Upper lobe of left lung (tissue), 6 donors: Measurements from ENCODE around the gene CDK6. TPM values are rescaled to one million over a fixed set of nuclear protein-coding genes. Genes with fewer than 3 reads are reported as not detected.

ENCODE experiments used
- ATAC-seq, 2 donors: fragments of 200-7000 bp; cut with Tn5 transposase; one replicate each; pipeline ENCODE4 v1.9.1; 2022; ENCODE audit warnings: mild to moderate bottlenecking in 2 of 2, moderate library complexity in 2 of 2; ENCODE audit not compliant: low FRiP score in 2 of 2
- DNase-seq, 2 donors: peaks; one replicate each; pipeline ENCODE4 v3.0.0-alpha.2; 2019 to 2020
- H3K27ac ChIP-seq, 4 donors: fragments of 200-600 bp; sonication (generic); one replicate each; pipeline ENCODE4 v1.5.1; 2016 to 2019
- H3K27me3 ChIP-seq, 4 donors: fragments of 200-600 bp; sonication (generic); one replicate each; pipeline ENCODE4 v1.5.1; 2017 to 2019
- H3K36me3 ChIP-seq, 4 donors: fragments of 200-600 bp; sonication (generic); one replicate each; pipeline ENCODE4 v1.5.1; 2016 to 2019
- H3K4me1 ChIP-seq, 4 donors: fragments of 200-600 bp; sonication (generic); one replicate each; pipeline ENCODE4 v1.5.1; 2018 to 2019
- H3K4me3 ChIP-seq, 4 donors: fragments of 200-600 bp; sonication (generic); one replicate each; pipeline ENCODE4 v1.5.1; 2017 to 2019; ENCODE audit warnings: mild to moderate bottlenecking in 2 of 4, moderate library complexity in 1 of 4
- H3K9me3 ChIP-seq, 4 donors: fragments of 200-600 bp; sonication (generic); one replicate each; pipeline ENCODE4 v1.5.1; 2018 to 2019
- EP300 ChIP-seq, 4 donors: sonication (generic); formaldehyde crosslinking; IDR thresholded peaks; one replicate each; pipeline ENCODE4 v1.5.1; 2017; ENCODE audit warnings: antibody characterized with exemption in 4 of 4, control low read depth in 2 of 4
- POLR2A ChIP-seq, 4 donors: fragments of 450-650 bp; IDR thresholded peaks; one replicate each; pipeline ENCODE4 v1.5.1; 2016 to 2017; ENCODE audit warnings: antibody characterized with exemption in 4 of 4, mild to moderate bottlenecking in 2 of 4
- POLR2AphosphoS5 ChIP-seq, 2 donors: sonication (generic); formaldehyde crosslinking; IDR thresholded peaks; one replicate each; pipeline ENCODE4 v1.5.1; 2017; ENCODE audit warnings: antibody characterized with exemption in 2 of 2
- WGBS, 2 donors: methylation state at CpG; one replicate each; pipeline ENCODE4 v1.1.5; 2017 to 2018; 5-methylcytosine and 5-hydroxymethylcytosine counted together
- total RNA-seq, 6 donors: library from RNA; depleted of rRNA in 4 of 6; stranded (reverse); fragments of >200 nt in 4 of 6; gene quantifications; one replicate each; pipeline versions ENCODE4 v1.1.0 to v1.2.1, GENCODE V29; 2016 to 2021
- TF ChIP-seq, protein P1 (sequence below), 6 experiments: fragments of 450-650 bp in 4 of 6; fragments of 200-600 bp in 2 of 6; sonication (generic) in 2 of 6; IDR thresholded peaks; one replicate each; pipeline ENCODE4 v1.5.1; 2016 to 2019; ENCODE audit warnings: antibody characterized with exemption in 6 of 6
- donor health status: DM: no; HTN: no; CAD: no; lungs with moderate emphysema.
- donor health status: DM: no; HTN: yes; CAD: no; lungs with severe emphysema.

Gene CDK6
- total RNA-seq, 6 donors from 2014 or later, result 15.7 to 26.9 (median 19.9) TPM

DNA sequence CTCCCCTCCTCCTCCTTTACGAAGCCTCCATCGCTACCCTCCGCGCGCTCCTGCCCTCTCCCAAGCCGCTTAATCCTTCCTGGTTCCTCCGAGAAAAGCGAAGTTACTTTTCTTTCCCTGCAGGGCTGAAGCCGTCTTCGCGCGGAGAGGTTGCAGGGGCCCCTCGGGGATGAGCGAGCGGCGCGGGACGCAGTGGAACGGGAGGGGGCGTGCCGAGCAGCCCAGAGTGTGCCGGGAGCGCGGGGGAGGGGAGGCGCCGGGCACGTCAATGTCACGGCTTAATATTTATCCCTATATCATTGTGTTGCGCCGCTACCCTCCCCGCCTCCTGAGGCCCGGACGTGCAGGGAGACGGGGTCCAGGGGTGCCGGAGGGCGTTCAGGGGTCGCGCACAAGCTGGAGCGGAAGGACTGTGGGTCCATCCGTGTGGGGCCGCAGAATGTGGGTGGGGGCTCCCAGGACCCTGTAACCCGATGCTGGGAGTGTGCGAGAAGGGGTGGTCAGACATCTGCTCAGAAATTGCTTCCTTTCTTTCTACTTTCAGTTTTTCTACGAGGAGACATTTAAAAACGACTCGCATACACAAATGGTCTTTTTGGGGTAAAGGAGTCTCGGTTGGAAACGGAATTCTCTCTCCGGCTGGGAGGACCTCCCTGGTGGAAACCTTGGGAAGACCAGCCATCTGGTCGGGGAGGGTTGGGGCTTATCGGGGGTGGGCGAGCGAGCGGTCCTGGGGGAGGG lies 2.4 kb downstream of the CDK6 start:
- no peaks in the 10 kb centered on the region for H3K27me3 ChIP-seq
- H3K4me3 ChIP-seq, result peak overlapping the region; percentile 67 to 92 (median 78)
- DNase-seq, result peak; percentile 89 to 94
- 0 to 2% methylated on average over 30 to 45 of the region's 54 CpGs for WGBS, 2 donors
- H3K4me1 ChIP-seq, result peaks cover 17 to 43% (median 27%) of the 10 kb centered on the region in 4 donors
- H3K27ac ChIP-seq, result peak overlapping the region; percentile 73 to 89 (median 87)
- no peaks in the 10 kb centered on the region for H3K9me3 ChIP-seq
- ATAC-seq, result peak; percentile 79 to 85
- TF ChIP-seq, protein P1, sequence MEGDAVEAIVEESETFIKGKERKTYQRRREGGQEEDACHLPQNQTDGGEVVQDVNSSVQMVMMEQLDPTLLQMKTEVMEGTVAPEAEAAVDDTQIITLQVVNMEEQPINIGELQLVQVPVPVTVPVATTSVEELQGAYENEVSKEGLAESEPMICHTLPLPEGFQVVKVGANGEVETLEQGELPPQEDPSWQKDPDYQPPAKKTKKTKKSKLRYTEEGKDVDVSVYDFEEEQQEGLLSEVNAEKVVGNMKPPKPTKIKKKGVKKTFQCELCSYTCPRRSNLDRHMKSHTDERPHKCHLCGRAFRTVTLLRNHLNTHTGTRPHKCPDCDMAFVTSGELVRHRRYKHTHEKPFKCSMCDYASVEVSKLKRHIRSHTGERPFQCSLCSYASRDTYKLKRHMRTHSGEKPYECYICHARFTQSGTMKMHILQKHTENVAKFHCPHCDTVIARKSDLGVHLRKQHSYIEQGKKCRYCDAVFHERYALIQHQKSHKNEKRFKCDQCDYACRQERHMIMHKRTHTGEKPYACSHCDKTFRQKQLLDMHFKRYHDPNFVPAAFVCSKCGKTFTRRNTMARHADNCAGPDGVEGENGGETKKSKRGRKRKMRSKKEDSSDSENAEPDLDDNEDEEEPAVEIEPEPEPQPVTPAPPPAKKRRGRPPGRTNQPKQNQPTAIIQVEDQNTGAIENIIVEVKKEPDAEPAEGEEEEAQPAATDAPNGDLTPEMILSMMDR (IDR thresholded peaks at IDR 0.05), result peak in 4 of 6 experiments; percentile 11 to 36 (median 28)
- TF ChIP-seq EP300 (IDR thresholded peaks at IDR 0.05) (no peak), POLR2A (IDR thresholded peaks at IDR 0.05) (peak in 2 of 4 donors; percentile 14 to 60), POLR2AphosphoS5 (IDR thresholded peaks at IDR 0.05) (peak; percentile 56 to 75)
- no peaks in the 10 kb centered on the region for H3K36me3 ChIP-seq

DNA sequence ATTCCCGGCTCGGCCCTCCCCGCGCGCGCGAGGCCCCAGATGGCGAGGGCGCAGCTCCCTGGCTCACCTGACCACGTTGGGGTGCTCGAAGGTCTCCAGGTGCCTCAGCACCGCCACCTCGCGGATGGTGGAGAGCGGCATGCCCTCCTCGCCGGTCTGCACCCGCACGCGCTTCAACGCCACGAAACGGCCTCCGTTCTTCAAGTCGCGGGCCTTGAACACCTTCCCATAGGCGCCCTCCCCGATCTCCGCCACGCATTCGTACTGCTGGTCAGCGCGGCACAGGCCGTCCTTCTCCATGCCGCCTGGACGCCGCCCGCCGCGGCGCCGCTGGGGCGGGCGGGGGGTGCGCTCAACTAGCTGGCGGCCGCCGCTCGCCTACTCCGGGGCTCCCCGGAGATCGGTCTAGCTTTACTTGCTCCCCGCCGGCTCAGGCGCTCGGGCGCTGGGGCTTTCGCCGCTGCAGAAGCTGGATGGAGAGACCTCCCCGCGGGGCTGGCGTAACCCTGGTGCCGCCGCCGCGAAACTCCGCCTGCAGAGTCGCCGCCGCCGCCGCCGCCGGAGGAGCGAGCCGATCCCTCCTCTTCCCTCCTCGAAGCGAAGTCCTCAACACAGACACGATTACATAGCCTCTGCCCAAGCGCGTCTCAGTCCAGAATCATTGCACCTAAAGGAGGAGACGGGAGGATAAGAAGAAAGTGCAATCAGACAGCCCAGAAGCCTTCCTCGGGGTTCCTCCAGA lies 3.2 kb downstream of the CDK6 start:
- DNase-seq, result peak; percentile 93 to 95
- TF ChIP-seq, protein P1 (IDR thresholded peaks at IDR 0.05), result peak; percentile 74 to 96 (median 93)
- TF ChIP-seq EP300 (IDR thresholded peaks at IDR 0.05), result no peak
- TF ChIP-seq POLR2AphosphoS5 (IDR thresholded peaks at IDR 0.05), result peak; percentile 14 to 61
- peak in 1 of 4 donors; percentile 39 for TF ChIP-seq POLR2A (IDR thresholded peaks at IDR 0.05)
- Histone ChIP-seq H3K4me3 (peak overlapping the region; percentile 67 to 92 (median 78)), H3K27me3 (no peaks in the 10 kb centered on the region), H3K9me3 (no peaks in the 10 kb centered on the region), H3K36me3 (no peaks in the 10 kb centered on the region), H3K4me1 (peaks cover 17 to 43% (median 27%) of the 10 kb centered on the region in 4 donors), H3K27ac (peak overlapping the region; percentile 73 to 89 (median 87))
- WGBS, 2 donors, result 0 to 1% methylated on average over 36 to 55 of the region's 83 CpGs
- ATAC-seq, result peak; percentile 81 to 93

DNA sequence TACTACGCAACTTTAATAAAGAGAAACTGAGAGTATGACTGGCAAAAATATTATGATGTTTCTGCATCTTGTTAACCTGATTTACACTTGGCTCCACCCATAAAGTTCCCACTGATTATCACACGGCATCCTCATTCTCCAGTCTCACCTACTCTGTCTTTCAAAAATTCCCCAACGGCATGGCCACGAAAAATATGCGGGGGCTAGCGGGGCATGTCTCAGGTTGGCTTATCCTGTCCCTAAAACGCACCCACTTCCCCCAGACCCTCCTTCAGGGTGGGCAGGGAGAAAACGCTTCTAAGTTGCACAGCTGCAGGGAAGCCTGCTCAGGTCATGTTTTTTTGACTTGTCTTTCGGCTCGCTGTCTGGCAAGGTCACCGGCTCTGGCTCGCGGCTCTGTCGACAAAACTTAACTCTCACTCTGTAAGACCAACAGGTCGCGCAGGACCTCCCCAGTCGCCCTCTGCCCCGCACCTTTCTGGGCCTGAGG lies 3.8 kb downstream of the CDK6 start:
- Histone ChIP-seq H3K36me3 (no peaks in the 10 kb centered on the region), H3K4me3 (peak overlapping the region; percentile 67 to 92 (median 78)), H3K4me1 (peaks cover 17 to 43% (median 28%) of the 10 kb centered on the region in 4 donors), H3K27ac (peak overlapping the region; percentile 73 to 89 (median 87)), H3K9me3 (no peaks in the 10 kb centered on the region), H3K27me3 (no peaks in the 10 kb centered on the region)
- DNase-seq, result no peak
- TF ChIP-seq EP300 (IDR thresholded peaks at IDR 0.05), result no peak
- TF ChIP-seq POLR2A (IDR thresholded peaks at IDR 0.05), result peak in 1 of 4 donors; percentile 5
- no peak for ATAC-seq
- WGBS, 2 donors, result 8 to 12% methylated on average over 8 to 13 of the region's 18 CpGs

DNA sequence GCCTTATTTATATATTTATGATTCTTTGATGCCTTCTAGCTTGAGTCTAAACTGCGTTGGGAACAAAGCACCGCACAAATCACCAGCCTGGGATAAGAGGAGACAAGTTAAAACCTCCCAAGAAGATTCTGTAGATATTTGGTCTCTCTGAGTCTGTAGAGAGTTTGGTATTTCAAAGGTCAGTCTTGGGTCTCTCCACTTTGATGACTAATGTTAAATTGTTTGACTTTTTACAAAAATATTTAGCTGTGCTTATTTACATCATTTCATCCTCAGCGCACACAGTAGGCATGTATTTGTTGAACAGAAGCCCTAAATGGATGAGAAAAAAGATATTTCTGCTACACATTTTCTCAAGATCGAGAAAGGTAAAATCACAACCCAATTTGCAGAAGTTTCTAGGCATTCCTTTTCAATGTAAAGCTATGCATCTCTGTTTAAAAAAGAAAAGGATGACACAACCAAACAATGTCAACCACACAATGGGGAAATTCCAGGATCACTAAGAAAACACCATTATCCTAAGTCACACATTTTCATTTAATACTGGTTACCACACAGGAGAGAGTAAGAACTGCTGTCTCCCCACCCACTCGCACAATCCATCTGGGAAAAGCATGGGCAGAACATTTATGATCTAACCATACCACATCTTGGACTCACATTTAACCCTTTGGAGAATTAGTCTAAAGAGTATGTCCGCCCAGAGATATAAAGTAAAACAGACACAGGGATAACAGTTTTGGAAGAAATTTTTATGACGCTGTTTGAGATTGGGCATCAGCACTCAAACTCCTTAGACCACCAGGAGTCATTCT lies 4.4 kb downstream of the CDK6 start:
- Histone ChIP-seq H3K27me3 (no peaks in the 10 kb centered on the region), H3K4me3 (peak overlapping the region in 3 of 4 donors; percentile 67 to 80 (median 76)), H3K4me1 (peaks cover 17 to 43% (median 28%) of the 10 kb centered on the region in 4 donors), H3K27ac (peak overlapping the region; percentile 73 to 89 (median 87)), H3K36me3 (no peaks in the 10 kb centered on the region), H3K9me3 (no peaks in the 10 kb centered on the region)
- TF ChIP-seq, protein P1 (IDR thresholded peaks at IDR 0.05), result no peak
- TF ChIP-seq POLR2A (IDR thresholded peaks at IDR 0.05), result no peak
- no peak for TF ChIP-seq POLR2AphosphoS5 (IDR thresholded peaks at IDR 0.05)
- no peak for TF ChIP-seq EP300 (IDR thresholded peaks at IDR 0.05)
- DNase-seq (no peak), ATAC-seq (no peak)
- WGBS, 2 donors, result 47 to 49% methylated on average over 7 of the region's 7 CpGs
